ENCODE results near the gene CFAP161.

The CFAP161 gene

DNA sequence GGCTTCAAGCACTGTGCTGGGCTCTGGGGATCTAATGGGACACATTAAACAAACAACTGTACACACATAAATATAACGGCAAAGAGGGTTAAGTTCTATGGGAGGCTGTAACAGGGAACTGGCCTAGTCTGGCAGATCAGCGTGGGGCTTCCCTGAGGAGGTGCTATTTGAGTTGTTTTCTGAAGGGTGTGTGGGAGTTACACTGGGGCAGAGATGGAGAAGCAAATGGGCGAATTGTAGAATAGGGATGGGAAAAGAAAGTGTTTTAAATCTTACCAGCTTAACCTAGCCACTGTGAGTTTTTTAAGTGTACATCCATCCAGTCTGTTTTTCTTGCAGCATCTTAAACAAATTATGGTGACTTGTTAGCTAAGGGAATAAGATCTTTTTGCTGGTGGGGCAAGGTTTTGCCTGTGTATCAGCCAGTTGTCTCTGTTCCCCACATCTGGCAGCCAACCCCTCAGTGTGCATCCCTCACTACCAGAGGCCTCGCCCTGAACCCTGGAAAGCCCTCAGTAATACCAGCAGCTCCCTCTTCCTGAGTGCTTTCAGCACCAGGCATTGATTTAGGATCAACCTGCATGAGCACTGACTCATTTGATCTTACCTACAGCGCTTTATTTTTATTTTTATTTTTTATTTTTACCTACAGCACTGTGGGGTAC, 51.7 kb downstream of the CFAP161 start:
- no peak for DNase-seq

GRCh38 chr15:81188354-81188753, 54.3 kb downstream of the CFAP161 start:
- DNase-seq, result no peak

GRCh38 chr15:81189583-81190283, 55.7 kb downstream of the CFAP161 start:
- no peak for DNase-seq

DNA sequence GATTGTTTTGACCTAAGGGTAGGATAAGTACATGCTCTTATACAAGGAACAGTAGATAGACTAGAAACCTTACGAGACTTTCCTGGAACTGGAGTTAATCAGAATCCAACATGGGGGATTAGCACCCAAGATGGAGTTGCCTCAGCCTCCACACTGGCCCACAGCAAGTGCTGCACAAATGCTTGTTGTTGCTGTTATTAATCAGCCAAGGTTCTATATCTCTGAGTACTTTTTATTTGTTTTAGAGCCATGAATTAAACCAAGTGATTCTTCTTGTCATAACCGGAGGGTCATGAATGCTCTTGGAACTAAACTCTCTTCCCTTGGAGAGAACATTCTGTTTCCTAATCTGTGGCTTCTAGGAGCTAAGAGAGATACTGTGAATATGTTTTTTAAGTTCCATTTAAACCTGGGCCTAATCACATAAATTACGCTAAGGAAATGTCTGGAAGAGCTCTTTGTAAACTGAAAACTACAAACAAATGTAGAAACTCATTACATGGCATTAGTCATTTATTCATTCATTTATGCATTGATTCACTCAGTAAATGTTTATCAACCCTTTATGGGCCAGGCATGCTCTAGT, 56.9 kb downstream of the CFAP161 start:
- no peak for DNase-seq

- no peak for DNase-seq
These were observed 57.6 kb downstream of the CFAP161 start for GRCh38 chr15:81191701-81192100.

GRCh38 chr15:81194723-81195122, 60.7 kb downstream of the CFAP161 start:
- DNase-seq, result no peak

DNA sequence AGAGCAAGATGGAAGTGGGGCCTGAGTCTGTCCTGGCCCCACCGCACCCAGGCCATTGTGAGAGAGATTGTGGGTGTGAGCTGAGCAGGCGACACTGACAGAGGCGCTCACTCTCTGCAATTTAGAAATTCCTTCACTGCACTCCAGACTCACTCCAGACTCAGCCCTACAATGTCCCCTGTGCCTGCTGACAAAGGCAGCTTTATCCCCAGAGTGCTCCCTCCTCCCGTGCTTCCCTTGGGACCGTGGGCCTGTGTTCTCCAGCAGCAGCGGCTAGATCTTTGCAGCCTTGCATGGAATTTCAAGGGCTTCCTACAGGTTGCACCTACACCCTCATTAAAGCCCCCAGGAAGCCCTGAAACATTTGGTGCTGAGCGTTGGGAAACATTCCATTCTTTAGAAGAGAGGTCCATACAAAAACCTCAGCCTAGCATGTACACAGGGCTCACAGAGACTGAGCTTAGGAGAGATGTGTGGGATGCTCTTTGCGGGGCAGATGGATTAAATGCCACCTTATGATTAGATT, 61.3 kb downstream of the CFAP161 start:
- DNase-seq, result no peak

DNA sequence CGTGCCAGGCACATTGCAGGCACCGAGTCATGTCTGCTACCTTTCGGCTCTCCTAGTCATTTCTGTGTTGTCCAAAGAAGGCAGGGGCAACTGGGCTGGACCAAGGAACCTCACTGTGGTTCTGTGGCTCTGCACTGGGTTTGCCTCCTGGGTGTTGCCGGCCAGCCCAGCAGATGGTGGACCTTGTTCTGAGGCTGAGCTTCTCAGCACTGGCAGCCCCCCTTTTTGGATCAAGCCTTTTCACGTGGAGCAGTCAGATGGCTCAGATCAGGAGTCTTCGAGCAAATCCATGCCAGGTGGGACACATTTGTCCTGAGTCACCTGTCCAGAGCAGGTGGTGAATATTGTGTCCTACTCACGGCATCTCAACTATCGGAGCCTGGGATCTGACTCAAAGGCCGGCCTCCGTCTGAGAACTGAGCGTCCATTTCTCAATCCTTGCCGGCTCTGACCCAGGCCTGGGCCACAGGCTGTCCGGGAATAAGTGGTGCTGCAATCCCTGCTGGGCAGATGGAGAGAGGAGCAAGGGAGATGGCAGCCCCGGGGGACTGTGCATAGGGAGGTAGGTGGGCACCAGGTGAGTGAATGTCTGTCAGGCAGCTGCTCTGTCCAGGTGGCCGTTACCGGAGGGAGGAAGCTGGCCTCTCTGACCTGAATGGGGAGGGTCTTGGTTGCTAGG, 62.6 kb downstream of the CFAP161 start, which contains the start of gene IL16:
Gene IL16, plus strand, starts transcription at position 304 of the 679 bp plus-strand sequence. CDS start 28,521 bp downstream, outside the sequence.
- DNase-seq, result no peak

- DNase-seq, result no peak
These were observed 63.2 kb downstream of the CFAP161 start for GRCh38 chr15:81197255-81197630.

- no peak for DNase-seq
These were observed 63.7 kb downstream of the CFAP161 start for GRCh38 chr15:81197688-81198281.
